ENCODE results near the gene HAND1.

GRCh38 chr5:154502180-154502579 lies 24.2 kb upstream of the HAND1 start:
- TF ChIP-seq CTCF (conservative IDR thresholded peaks at IDR 0.05; ENCODE audit: low read depth in 2 of 2) (no peak), EZH2 (IDR thresholded peaks at IDR 0.05; ENCODE audit: low read depth, unreplicated experiment) (no peak), EZH2phosphoT487 (IDR thresholded peaks at IDR 0.05; ENCODE audit: unreplicated experiment) (no peak), POLR2AphosphoS5 (IDR thresholded peaks at IDR 0.05; ENCODE audit: low read depth) (no peak)
